Mammary microvascular endothelial cell (primary cell): ENCODE measurements around the gene PGA3. TPM values are rescaled to one million over a fixed set of nuclear protein-coding genes. Genes with fewer than 3 reads are reported as not detected.

Source experiments
- total RNA-seq: library from RNA; depleted of rRNA; stranded (reverse); fragments of >200 nt; gene quantifications from 2 replicates; pipeline ENCODE4 v1.2.3, GENCODE V29; 2015

Gene PGA3
- total RNA-seq: not detected in 2 replicates

GRCh38 chr11:61202950-61203746 is at the start of gene PGA3:
Gene PGA3 (plus strand): TSS chr11:61203515. CDS start chr11:61203565, 50 bp downstream.

GRCh38 chr11:61161190-61162091 is 41.9 kb upstream of the PGA3 start, which contains the start of gene VPS37C:
Gene VPS37C (minus strand): TSS chr11:61161426. CDS start chr11:61138829, 22,597 bp downstream.

GRCh38 chr11:61222047-61222446 is 18.7 kb downstream of the PGA3 start, which contains the start of gene PGA4:
Gene PGA4 (plus strand): TSS chr11:61222347. CDS start chr11:61222401, 54 bp downstream.

GRCh38 chr11:61240875-61241274 is 37.6 kb downstream of the PGA3 start, which contains the start of gene PGA5:
Gene PGA5 (plus strand): TSS chr11:61241175. CDS start chr11:61241227, 52 bp downstream.

Other genes with a start within 250 kb of the PGA3 start
- not detected in 2 replicates for gene CD6, start 231.8 kb upstream of the PGA3 start, total RNA-seq
- gene CD5, start 101.0 kb upstream of the PGA3 start, total RNA-seq: not detected in 2 replicates
- 17.9 and 23.6 TPM in 2 replicates for gene VPS37C, start 42.1 kb upstream of the PGA3 start, total RNA-seq
- not detected in 2 replicates for gene PGA4, start 18.8 kb downstream of the PGA3 start, total RNA-seq
- not detected in 2 replicates for gene PGA5, start 37.7 kb downstream of the PGA3 start, total RNA-seq
- gene VWCE, start 91.8 kb downstream of the PGA3 start, total RNA-seq: 8.7 and 15.9 TPM in 2 replicates
- 191 and 196 TPM in 2 replicates for gene DDB1, start 129.6 kb downstream of the PGA3 start, total RNA-seq
- gene TKFC, start 129.7 kb downstream of the PGA3 start, total RNA-seq: 22.6 and 23.4 TPM in 2 replicates
- 40.4 and 45.9 TPM in 2 replicates for gene CYB561A3, start 158.4 kb downstream of the PGA3 start, total RNA-seq
- gene TMEM138, start 158.9 kb downstream of the PGA3 start, total RNA-seq: 20.5 and 35.2 TPM in 2 replicates
- 12.5 and 14.0 TPM in 2 replicates for gene TMEM216, start 189.1 kb downstream of the PGA3 start, total RNA-seq
- gene CPSF7, start 226.5 kb downstream of the PGA3 start, total RNA-seq: 25.9 and 30.7 TPM in 2 replicates
- gene SDHAF2, start 226.6 kb downstream of the PGA3 start, total RNA-seq: 34.9 and 42.6 TPM in 2 replicates